ENCODE results near the gene ENDOV.

Gene ENDOV

GRCh38 chr17:80468242-80468641 is 53.3 kb downstream of the ENDOV start:
- no peak for DNase-seq (ENCODE audit: low read depth in 2 of 2)

- no peak for DNase-seq (ENCODE audit: low read depth in 2 of 2)
Measured at GRCh38 chr17:80468781-80469493, 54.0 kb downstream of the ENDOV start.

GRCh38 chr17:80469667-80470066 is 54.7 kb downstream of the ENDOV start:
- DNase-seq (ENCODE audit: low read depth in 2 of 2): no peak

DNA sequence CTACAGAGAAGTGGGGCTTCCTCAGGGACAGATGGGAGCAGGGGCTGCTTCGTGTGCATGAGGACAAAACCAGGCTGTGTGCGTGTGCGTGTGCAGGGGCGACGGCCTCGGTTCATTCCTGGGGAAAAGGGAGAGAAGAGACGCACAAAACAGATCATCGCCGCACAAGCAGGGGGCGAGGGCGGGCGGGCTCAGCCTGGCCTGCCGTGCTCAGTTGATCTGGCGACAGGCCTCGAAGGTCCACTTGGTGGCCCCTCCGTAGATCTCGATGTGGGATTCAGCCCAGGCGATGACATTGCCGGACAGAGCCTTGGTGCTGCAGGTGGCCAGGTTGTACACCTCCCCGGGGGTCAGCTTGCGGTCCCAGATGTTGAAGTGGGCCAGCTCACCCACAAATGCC is 55.6 kb downstream of the ENDOV start:
- DNase-seq (ENCODE audit: low read depth in 2 of 2): no peak

DNA sequence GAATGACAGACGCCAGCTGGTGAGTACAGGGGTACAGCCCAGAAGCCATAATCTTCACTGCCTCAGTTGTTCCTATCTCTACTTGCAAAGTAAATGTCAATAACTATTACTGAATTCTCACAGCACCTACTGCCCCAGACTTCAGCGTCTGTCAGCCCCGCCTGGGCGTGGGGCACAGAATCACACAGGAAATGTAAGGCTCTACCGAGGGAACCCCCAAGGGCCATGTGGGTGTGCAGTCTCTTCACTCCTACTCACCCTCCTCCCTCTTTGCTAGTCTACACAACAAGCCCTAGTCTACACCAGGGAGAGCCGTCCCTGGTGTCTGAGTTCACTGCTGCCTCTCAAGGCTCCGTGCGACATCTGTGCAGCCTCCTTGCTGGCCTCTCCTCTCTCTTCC is 57.0 kb downstream of the ENDOV start:
- no peak for DNase-seq (ENCODE audit: low read depth in 2 of 2)

- no peak for DNase-seq (ENCODE audit: low read depth in 2 of 2)
Measured at GRCh38 chr17:80472996-80473395, 58.0 kb downstream of the ENDOV start.

GRCh38 chr17:80473701-80474100 is 58.7 kb downstream of the ENDOV start:
- no peak for DNase-seq (ENCODE audit: low read depth in 2 of 2)

GRCh38 chr17:80474231-80474960 is 59.4 kb downstream of the ENDOV start:
- no peak for DNase-seq (ENCODE audit: low read depth in 2 of 2)

DNA sequence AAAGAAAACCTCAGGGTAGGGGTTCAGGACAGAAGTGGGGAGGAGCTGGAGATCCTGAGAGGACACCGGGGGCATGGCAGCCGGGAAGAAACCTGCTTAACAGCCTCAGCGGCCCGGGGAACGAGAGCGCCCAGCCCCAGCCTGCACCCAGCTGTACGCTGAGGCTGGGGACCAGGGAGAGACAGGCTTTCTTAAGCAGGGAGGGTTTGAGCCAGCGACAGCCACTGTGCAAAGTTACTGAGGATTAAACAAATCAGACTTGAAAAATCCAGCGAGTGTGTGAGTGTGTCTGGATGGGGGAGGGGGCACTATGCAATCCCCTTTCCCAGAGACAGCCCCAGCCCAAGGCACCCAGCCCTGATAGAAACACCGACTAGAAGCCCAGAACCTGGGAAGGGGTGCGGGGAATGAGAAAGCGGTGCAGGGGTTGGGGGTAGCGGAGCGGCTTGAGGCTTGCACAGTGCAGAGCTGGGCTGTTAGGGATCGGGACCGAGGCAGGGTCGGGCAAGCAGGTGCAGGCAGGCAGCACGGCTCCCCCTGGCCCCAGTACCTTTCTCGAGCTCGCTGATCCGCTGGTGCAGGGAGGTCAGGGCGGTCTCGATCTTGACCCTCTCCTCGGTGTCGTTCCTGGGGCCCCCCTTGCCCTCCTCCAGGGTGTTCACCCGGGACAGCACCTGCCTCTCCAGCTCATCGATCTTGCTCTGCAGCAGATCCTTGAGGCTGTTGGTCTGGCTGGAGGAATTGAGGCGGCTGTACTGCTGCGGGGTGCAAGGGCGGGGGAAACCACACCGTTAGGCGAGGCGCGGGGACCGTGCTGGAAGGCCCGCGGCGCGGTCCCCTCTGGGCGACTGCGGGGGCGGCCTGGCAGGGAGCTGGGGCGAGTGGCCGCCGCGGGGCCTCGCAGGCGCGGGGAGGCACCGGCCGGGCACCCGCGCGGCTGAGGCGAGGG is 60.3 kb downstream of the ENDOV start:
- no peak for DNase-seq (ENCODE audit: low read depth in 2 of 2)

DNA sequence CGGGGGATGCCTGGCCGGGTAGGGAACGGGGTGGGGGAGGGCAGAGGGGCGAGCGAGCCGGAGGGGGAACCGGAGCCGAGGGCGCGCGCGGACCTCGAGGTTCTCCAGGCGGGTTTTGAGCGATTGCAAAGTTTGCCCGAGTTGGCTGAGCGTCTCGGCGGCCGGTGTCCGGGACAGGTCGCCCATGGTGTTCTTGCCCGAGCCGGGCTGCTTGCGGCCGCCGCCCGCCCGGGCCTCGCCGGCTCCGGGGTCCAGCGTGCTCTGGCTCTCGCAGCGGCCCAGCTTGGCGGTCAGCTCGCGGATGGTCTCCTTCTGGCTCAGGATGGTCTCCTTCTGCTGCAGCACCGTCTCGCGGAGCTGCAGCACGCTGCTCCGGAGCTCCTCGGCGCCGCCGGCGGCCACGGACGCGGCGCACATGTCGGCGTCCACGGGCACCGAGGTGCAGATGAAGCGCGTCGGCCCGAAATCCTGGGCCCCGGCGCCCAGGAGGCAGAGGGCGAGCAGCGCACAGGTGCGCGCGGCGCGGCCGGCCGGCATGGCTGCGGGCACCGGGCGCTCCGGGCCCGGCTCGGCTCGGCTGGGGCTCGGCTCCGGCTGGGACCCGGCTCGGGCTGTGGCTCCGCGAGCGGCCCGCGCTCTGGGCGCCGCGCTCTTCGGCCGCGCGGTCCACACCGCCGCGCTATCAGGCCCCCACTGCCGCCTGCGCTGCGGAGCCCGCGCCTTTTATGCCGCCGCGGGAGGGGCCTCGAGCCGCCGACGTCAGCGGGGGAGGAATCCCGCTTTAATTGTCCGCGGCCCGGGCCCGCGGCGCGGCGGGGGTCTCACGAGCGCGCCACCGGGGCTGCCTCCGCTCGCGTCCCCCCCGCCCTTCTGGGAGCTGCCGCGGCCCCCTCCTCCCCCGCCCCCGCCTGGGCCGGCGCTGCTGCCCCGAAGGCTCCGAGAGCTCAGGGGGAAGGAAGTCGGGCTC is 61.2 kb downstream of the ENDOV start, which contains the start of gene NPTX1:
TSS of gene NPTX1 (minus strand) at position 698 of the 967 bp plus-strand sequence. CDS start at position 537, 161 bp downstream.
- no peak for DNase-seq (ENCODE audit: low read depth in 2 of 2)

DNA sequence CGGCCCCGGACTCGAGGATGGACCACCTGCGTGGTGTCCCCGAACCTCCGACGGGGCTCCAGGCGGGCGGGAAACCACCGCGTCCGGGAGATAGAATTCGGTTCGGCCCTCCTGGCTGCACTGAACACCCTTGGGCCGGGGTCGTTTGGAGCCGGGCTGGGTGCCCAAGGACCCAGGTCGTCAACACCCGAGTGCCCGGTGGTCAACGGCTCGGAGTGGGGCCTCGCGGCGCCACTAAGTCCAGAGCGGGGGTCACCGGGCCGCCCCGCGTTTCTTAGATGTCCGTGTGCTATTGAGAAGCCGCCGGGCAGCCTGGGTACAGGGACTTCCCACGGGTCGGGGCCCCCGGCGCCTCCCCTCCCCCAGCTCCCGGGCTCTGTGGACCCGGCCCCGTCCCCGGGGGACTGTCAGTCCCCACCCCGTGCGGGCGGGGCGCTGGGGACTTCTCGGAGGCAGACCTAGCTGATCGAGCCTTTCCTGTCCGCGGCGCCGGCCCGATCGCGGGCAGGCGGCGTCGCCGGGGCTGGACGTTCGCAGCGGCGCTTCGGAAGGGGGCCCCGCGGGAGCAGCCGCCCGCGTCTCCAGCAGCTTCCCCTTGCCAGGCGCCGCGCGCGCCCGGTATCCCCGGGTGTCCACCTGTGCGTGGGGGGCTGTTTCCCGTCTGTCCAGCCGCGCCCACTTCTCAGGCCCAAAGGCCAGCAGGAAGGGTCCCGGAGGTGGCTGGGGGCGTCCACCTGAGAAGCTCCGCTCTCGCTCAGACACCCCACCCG is 62.1 kb downstream of the ENDOV start:
- no peak for DNase-seq (ENCODE audit: low read depth in 2 of 2)

DNA sequence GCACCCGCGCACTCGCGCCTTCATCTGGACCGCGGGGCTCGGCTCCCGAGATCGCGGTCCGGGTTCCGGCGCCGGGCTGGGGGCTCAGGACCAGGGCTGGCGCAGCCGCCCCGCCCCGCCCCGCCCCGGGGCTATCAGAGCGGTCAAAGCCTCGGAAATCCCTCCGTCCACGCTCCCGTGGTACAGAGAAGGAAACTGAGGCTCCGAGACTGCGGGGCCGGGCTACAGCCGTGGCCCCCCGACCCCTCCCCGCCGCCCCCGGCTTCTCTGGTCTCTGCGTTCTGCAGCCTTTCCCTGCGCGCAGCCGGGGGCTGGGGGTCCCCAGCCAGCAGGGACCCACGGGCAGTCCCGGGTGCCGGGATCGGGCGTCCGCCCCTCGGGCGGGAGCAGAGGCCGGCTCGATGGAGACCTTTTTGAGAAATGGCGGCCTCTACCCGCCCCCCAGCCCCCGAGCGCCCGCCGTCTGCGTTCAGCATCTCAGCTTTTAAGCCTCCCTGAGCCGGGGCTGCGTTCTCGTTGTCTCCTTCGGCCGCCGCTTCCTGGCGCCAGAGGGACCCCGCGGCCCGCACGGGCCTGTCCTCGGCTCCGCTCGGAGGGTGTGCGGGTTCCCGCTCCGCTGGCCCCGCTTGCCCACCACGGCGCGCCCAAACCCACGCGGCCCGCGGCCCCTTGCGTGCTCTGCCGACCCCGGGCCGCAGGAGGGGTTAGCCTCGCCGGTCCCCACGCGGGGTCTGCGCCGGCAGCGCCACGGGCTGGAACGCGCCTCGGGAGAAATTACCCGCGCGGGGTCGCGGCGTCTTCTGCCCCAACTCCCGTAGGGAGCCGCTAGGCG is 62.9 kb downstream of the ENDOV start:
- no peak for DNase-seq (ENCODE audit: low read depth in 2 of 2)

DNA sequence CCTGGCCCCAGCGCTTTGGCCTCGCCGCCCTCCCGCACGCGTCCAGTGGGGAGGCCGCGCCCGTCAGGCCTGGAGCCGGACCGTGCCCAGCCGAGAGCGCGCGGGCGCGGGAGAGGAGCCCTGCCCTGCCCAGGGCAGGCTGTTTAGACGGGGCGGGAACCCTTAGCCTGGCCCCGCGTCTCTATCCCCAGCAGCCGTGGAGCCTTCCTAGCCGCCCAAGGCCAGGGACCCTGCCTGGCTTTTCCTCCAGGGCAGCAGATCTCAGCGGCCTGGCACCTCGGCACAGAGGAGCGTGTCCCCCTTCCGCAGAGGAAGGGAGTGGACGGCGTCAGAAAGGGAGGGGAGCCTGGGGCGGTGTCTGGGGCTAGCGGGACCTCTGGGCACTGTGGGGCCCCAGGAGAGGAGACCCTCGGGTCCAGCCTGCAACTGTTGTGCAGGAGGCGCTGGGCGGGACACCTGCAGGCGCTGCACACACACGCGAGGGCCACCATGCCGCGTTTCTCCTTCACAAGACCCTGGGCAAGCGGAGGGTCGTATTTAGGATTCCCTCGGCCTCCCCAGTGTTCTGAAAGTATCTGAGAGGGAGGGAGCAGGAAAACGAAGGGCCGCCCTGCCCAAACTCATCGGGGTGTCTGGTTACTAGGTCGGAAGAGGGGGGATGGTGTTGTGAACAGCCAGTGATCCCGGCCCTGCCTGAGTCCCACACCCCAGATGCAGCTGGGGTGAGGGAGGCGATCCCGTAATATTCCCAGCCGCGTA is 63.7 kb downstream of the ENDOV start:
- DNase-seq (ENCODE audit: low read depth in 2 of 2): no peak

- no peak for DNase-seq (ENCODE audit: low read depth in 2 of 2)
Measured at GRCh38 chr17:80479246-80479566, 64.2 kb downstream of the ENDOV start.

GRCh38 chr17:80480248-80480647 is 65.3 kb downstream of the ENDOV start:
- DNase-seq (ENCODE audit: low read depth in 2 of 2): no peak

DNA sequence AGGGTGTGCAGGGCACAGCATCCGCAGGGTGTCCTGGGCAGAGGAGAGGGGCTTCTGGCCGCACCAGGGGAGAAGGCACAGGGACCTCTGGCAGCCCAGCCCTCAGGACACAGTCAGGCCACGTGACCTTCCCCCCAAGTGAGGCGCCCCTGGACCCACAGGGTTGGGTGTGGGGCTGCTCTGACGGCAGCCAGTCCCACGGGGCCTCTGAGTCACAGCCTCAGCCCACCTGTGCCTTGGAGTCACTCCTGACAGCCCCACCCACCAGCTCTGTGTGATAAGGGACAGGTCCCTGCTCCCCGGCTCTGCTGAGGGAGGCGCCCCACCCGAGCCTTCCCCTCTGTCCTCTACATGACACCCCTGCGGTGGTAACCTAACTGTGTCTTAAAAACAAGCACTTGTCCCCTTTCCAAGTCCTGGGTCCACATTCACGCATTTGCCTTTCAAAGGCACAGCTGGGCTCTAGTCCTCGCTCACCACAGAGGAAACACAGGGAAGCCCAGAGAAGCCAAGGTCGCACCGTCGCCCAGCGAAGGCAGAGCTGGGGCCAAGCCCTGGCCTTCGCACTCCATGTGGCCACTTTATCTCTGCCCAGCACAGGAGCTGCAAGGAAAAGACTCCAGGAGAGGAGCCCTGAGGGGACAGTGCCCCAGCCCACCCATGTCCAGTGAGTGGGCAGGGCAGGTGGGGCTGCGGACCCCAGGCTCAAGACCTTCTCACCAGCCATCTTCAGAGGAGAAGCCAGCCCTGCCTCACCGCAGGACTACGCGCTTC is 66.5 kb downstream of the ENDOV start:
- no peak for DNase-seq (ENCODE audit: low read depth in 2 of 2)

- no peak for DNase-seq (ENCODE audit: low read depth in 2 of 2)
Measured at GRCh38 chr17:80482058-80482318, 67.0 kb downstream of the ENDOV start.
